ENCODE measurements around the gene CAV1.
"Not testable (repeated sequence)": the region's sequence is repeated elsewhere in the genome, so short reads cannot be mapped to it uniquely, and the experiment has no call there.

Gene CAV1

GRCh38 chr7:116584721-116585120 is 59.9 kb downstream of the CAV1 start:
- DNase-seq: no peak

GRCh38 chr7:116585392-116585791 is 60.6 kb downstream of the CAV1 start:
- no peak for DNase-seq

GRCh38 chr7:116585967-116586366 is 61.1 kb downstream of the CAV1 start:
- DNase-seq: no peak

GRCh38 chr7:116587200-116587599 is 62.4 kb downstream of the CAV1 start:
- DNase-seq: not testable (repeated sequence)

- no peak for DNase-seq
These were observed 63.4 kb downstream of the CAV1 start for GRCh38 chr7:116588225-116588624.

GRCh38 chr7:116588641-116589594 is 64.1 kb downstream of the CAV1 start:
- DNase-seq: no peak

GRCh38 chr7:116591202-116592040 is 66.6 kb downstream of the CAV1 start:
- no peak for DNase-seq

- DNase-seq: no peak
These were observed 67.2 kb downstream of the CAV1 start for GRCh38 chr7:116592041-116592355.

- no peak for DNase-seq
These were observed 67.6 kb downstream of the CAV1 start for GRCh38 chr7:116592445-116592844.

GRCh38 chr7:116593359-116594075 is 68.7 kb downstream of the CAV1 start:
- DNase-seq: no peak

GRCh38 chr7:116595063-116595462 is 70.2 kb downstream of the CAV1 start:
- DNase-seq: no peak

GRCh38 chr7:116597384-116597783 is 72.5 kb downstream of the CAV1 start:
- no peak for DNase-seq

- DNase-seq: no peak
These were observed 73.4 kb downstream of the CAV1 start for GRCh38 chr7:116598278-116598677.

- no peak for DNase-seq
These were observed 74.0 kb downstream of the CAV1 start for GRCh38 chr7:116598861-116599260.

- DNase-seq: no peak
These were observed 76.6 kb downstream of the CAV1 start for GRCh38 chr7:116601426-116601825.

- DNase-seq: no peak
These were observed 82.5 kb downstream of the CAV1 start for GRCh38 chr7:116607299-116607698.

- DNase-seq: no peak
These were observed 85.4 kb downstream of the CAV1 start for GRCh38 chr7:116610210-116610609.

- DNase-seq: no peak
These were observed 85.9 kb downstream of the CAV1 start for GRCh38 chr7:116610721-116611120.
